Heart left ventricle (tissue), 16 donors: Measurements from ENCODE around the gene GALNT10. TPM values are rescaled to one million over a fixed set of nuclear protein-coding genes. Genes with fewer than 3 reads are reported as not detected.

Experiments used
- ATAC-seq, 4 donors: fragments of 200-7000 bp; cut with Tn5 transposase; one replicate each; pipeline ENCODE4 v1.9.1; 2020 to 2022; ENCODE audit warnings: moderate library complexity in 4 of 4, mild to moderate bottlenecking in 3 of 4, moderate number of reproducible peaks in 1 of 4
- DNase-seq, 5 donors: peaks; one replicate each; pipeline ENCODE4 v3.0.0-alpha.2; 2020
- H3K27ac ChIP-seq, 12 donors: fragments of 200-600 bp; sonication (generic) in 4 of 12; one replicate each; pipeline versions ENCODE4 v1.5.0 to v1.8.0; 2016 to 2022; ENCODE audit warnings: mild to moderate bottlenecking in 2 of 12
- H3K27me3 ChIP-seq, 9 donors: fragments of 200-600 bp; sonication (generic) in 2 of 9; one replicate each; pipeline versions ENCODE4 v1.5.1 to v1.8.0; 2016 to 2022; ENCODE audit warnings: mild to moderate bottlenecking in 3 of 9
- H3K36me3 ChIP-seq, 9 donors: fragments of 200-600 bp; sonication (generic) in 2 of 9; one replicate each; pipeline versions ENCODE4 v1.5.0 to v1.8.0; 2018 to 2022; ENCODE audit warnings: mild to moderate bottlenecking in 2 of 9
- H3K4me1 ChIP-seq, 12 donors: fragments of 200-600 bp; sonication (generic) in 4 of 12; one replicate each; pipeline versions ENCODE4 v1.5.0 to v1.8.0; 2016 to 2022; ENCODE audit warnings: mild to moderate bottlenecking in 3 of 12
- H3K4me3 ChIP-seq, 12 donors: fragments of 200-600 bp; sonication (generic) in 4 of 12; one replicate each; pipeline versions ENCODE4 v1.5.0 to v1.8.0; 2017 to 2022; ENCODE audit warnings: mild to moderate bottlenecking in 9 of 12, moderate library complexity in 4 of 12
- H3K9me3 ChIP-seq, 12 donors: fragments of 200-600 bp; sonication (generic) in 4 of 12; one replicate each; pipeline versions ENCODE4 v1.5.0 to v1.8.0; 2016 to 2022; ENCODE audit warnings: mild to moderate bottlenecking in 1 of 12
- CTCF ChIP-seq, 12 donors: fragments of 200-600 bp; sonication (generic) in 4 of 12; IDR thresholded peaks; one replicate each; pipeline versions ENCODE4 v1.5.0 to v1.8.0; 2018 to 2022; ENCODE audit warnings: antibody characterized with exemption in 12 of 12, mild to moderate bottlenecking in 5 of 12
- POLR2A ChIP-seq, 2 donors: fragments of 450-650 bp; IDR thresholded peaks; one replicate each; pipeline ENCODE4 v1.6.1; 2017; ENCODE audit warnings: antibody characterized with exemption in 2 of 2, mild to moderate bottlenecking in 2 of 2, moderate library complexity in 2 of 2
- WGBS, 4 donors: extraction: QIAGEN DNeasy Blood & Tissue Kit in 2 of 4; methylation state at CpG; one replicate each; pipeline versions ENCODE4 v1.1.5 to v1.1.7; 2013 to 2018; 5-methylcytosine and 5-hydroxymethylcytosine counted together
- intact Hi-C, 10 donors: fragments of 100-400 bp; cut with DNase I; formaldehyde crosslinking; loops; one replicate each; pipeline versions ENCODE4 v1.11.1 to v1.14.2; 2022
- polyA plus RNA-seq, 2 donors: library from polyadenylated mRNA; stranded (reverse); fragments of 200-250 nt; gene quantifications; one replicate each; pipeline ENCODE4 v1.2.3, GENCODE V29; 2013
- total RNA-seq, 9 donors: library from RNA; depleted of rRNA in 2 of 9; stranded (reverse); fragments of >200 nt in 2 of 9; fragmentation: NEBNext Ultra II Directional in 3 of 9; extraction: Animal tissue kit (Norgen Biotek cat#: 25700) in 3 of 9; gene quantifications; one replicate each; pipeline versions ENCODE4 v1.1.0 to v1.2.4, GENCODE V29; 2016 to 2023
- donor health status: ischemic (EF 13 %, LVEDD 7.1; RV severe dilation, severe dysfunction).
- donor health status: healthy with polysubstance abuse.
- donor health status: DM: no; HTN: yes; CAD: no.
- donor health status: DM: no; HTN: no; CAD: no.
- donor health status: ischemic (EF 25% LVEDD 6.9; RV normal size, moderate dysfunction).
- donor health status: ischemic (EF 25% LVEDD 5.7; RV mildly dilated, moderate dysfunction).
- donor health status: healthy.
- donor health status: DM: yes; HTN: yes; CAD: no.
- donor health status: ischemic (EF 35%, LVEDD 5.7; RV mildly dilated, moderate dysfunction).
- donor health status: nonischemic (EF 11% LVEDD 7.7; RV severe dilation, severe dysfunction).
- donor health status: DM: yes; HTN: yes; CAD: no.
- donor health status: PGD.
- donor health status: ischemic (EF 29% LVEDD 5.4; RV normal size, mild dysfunction).
- donor health status: nonischemic (EF 23%, LVEDD 6.1; RV moderate dilation, normal function).

GALNT10 gene
- total and polyA plus RNA-seq, 11 donors: 2.7 to 20.7 (median 14.4) TPM

- peaks cover 0 to 13% (median 11%) of the 10 kb centered on the region in 12 donors for H3K4me1 ChIP-seq
- TF ChIP-seq CTCF (IDR thresholded peaks at IDR 0.05) (no peak), POLR2A (IDR thresholded peaks at IDR 0.05) (no peak)
- peak in 2 of 4 donors; percentile 62 to 82 for ATAC-seq
- peaks cover 0 to 3% (median 0%) of the 10 kb centered on the region in 12 donors for H3K9me3 ChIP-seq
- peak in 1 of 5 donors; percentile 44 for DNase-seq
- intact Hi-C loops: loop anchor here in 1 of 10 donors (10.0 kb wide), 1 partner anchor 78 kb away; no protein-coding TSS in a partner anchor
- no peaks in the 10 kb centered on the region for H3K27me3 ChIP-seq
- H3K36me3 ChIP-seq: no peaks in the 10 kb centered on the region
- H3K27ac ChIP-seq: peak overlapping the region in 1 of 12 donors; percentile 46
- WGBS, 4 donors: 75 to 90% (median 82%) methylated on average over 6 of the region's 6 CpGs
- no peak overlapping the region for H3K4me3 ChIP-seq
Observed at GRCh38 chr5:154206311-154206710, 15.8 kb downstream of the GALNT10 start.

DNA sequence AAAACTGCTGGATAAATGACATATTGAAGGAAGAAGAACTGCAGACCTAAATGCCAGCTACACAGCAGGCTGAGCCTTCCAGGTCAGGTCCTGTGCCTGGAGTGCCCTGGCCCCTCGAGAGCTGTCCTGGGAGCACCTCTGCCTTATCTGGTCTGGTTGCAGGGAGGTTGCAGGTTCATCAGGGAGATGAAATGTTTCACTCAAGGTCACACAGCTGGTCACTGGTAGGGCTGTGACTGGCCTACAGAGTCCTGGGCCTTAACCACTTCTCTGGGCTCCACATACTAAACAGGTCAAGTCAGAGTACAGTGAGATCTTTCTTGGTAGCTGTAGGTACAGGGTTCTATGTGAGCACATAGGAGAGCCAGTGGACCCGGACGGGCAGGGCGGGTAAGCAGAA is 16.7 kb downstream of the GALNT10 start:
- 70 to 97% (median 81%) methylated on average over 4 of the region's 4 CpGs for WGBS, 4 donors

DNA sequence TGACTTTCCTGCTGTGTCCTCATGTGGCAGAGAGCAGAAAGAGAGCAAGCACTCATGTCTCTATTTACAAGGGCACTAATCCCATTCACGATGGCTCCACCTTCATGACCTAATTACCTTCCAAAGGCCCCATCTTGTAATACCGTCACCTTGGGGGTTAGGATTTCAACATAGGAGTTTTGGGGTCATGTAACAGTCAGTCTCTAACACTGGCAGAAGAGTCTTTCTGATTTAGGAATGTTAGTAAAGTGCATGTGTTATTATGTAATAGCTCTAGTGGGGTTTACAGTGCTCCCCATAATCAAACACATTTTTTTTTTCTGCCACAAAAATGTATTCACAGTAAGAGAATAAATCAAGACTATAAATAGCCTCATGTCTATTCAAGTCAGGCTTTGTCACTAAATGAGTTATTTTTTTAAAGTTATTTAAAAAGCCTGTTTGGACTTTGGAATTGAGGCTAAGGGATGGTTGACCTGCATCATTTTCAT is 19.1 kb downstream of the GALNT10 start:
- Histone ChIP-seq H3K36me3 (peaks cover 0 to 3% (median 0%) of the 10 kb centered on the region in 9 donors), H3K27ac (no peak overlapping the region), H3K9me3 (peaks cover 0 to 3% (median 0%) of the 10 kb centered on the region in 12 donors), H3K4me3 (no peak overlapping the region), H3K27me3 (no peaks in the 10 kb centered on the region), H3K4me1 (peaks cover 0 to 17% (median 0%) of the 10 kb centered on the region in 12 donors)
- TF ChIP-seq POLR2A (IDR thresholded peaks at IDR 0.05): no peak
- TF ChIP-seq CTCF (IDR thresholded peaks at IDR 0.05): no peak
- intact Hi-C loops: loop anchor here in 1 of 10 donors (10.0 kb wide), 1 partner anchor 75 kb away; no protein-coding TSS in a partner anchor
- DNase-seq: no peak
- ATAC-seq: no peak
- WGBS, 4 donors: 90 to 94% (median 93%) methylated on average over 2 of the region's 2 CpGs

More for the DNA sequence above, 16.7 kb downstream of the GALNT10 start:
- ATAC-seq (no peak), DNase-seq (no peak)
- Histone ChIP-seq H3K4me3 (no peak overlapping the region), H3K4me1 (peaks cover 0 to 13% (median 11%) of the 10 kb centered on the region in 12 donors), H3K27me3 (no peaks in the 10 kb centered on the region), H3K36me3 (peaks cover 0 to 3% (median 0%) of the 10 kb centered on the region in 9 donors), H3K9me3 (peaks cover 0 to 3% (median 0%) of the 10 kb centered on the region in 12 donors), H3K27ac (no peak overlapping the region)
- intact Hi-C loops: loop anchor here in 1 of 10 donors (10.0 kb wide), 1 partner anchor 78 kb away; no protein-coding TSS in a partner anchor
- TF ChIP-seq CTCF (IDR thresholded peaks at IDR 0.05): no peak
- no peak for TF ChIP-seq POLR2A (IDR thresholded peaks at IDR 0.05)

- WGBS, 4 donors: 66 to 81% (median 69%) methylated on average over 2 of the region's 2 CpGs
- H3K27ac ChIP-seq: no peak overlapping the region
- TF ChIP-seq CTCF (IDR thresholded peaks at IDR 0.05) (no peak), POLR2A (IDR thresholded peaks at IDR 0.05) (no peak)
- H3K4me3 ChIP-seq: no peak overlapping the region
- peaks cover 0 to 20% (median 0%) of the 10 kb centered on the region in 12 donors for H3K4me1 ChIP-seq
- no peaks in the 10 kb centered on the region for H3K27me3 ChIP-seq
- peaks cover 0 to 3% (median 0%) of the 10 kb centered on the region in 12 donors for H3K9me3 ChIP-seq
- intact Hi-C loops: no loop called here
- DNase-seq: no peak
- no peak for ATAC-seq
- peaks cover 0 to 3% (median 0%) of the 10 kb centered on the region in 9 donors for H3K36me3 ChIP-seq
Observed at GRCh38 chr5:154210163-154210562, 19.6 kb downstream of the GALNT10 start.
